Loucy (cell line): ENCODE results near the gene CDT1.

Experiments
- H2AFZ ChIP-seq: fragments of 200-600 bp; sonication (generic); 2 replicates; pipeline ENCODE4 v1.6.0; 2016; ENCODE audit warnings: antibody characterized with exemption, mild to moderate bottlenecking, low read length, moderate library complexity
- H3F3A ChIP-seq: fragments of 200-600 bp; 2 replicates; pipeline ENCODE4 v1.6.0; 2016; ENCODE audit warnings: antibody characterized with exemption, low read depth, mild to moderate bottlenecking
- H3K27me3 ChIP-seq: fragments of 200-600 bp; sonication (generic); 2 replicates; pipeline ENCODE4 v1.6.1; 2014; ENCODE audit warnings: low read length, mild to moderate bottlenecking; ENCODE audit not compliant: insufficient read depth, poor library complexity, severe bottlenecking
- H3K36me3 ChIP-seq: fragments of 200-600 bp; sonication (generic); 2 replicates; pipeline ENCODE4 v1.6.1; 2016; ENCODE audit warnings: low read length; ENCODE audit not compliant: insufficient read depth
- H3K4me1 ChIP-seq: fragments of 200-600 bp; sonication (generic); 2 replicates; pipeline ENCODE4 v1.5.1; 2014; ENCODE audit warnings: low read length, mild to moderate bottlenecking; ENCODE audit not compliant: insufficient read depth, poor library complexity, severe bottlenecking
- H3K4me2 ChIP-seq: fragments of 200-600 bp; sonication (generic); 2 replicates; pipeline ENCODE4 v1.6.0; 2014; ENCODE audit warnings: antibody characterized with exemption, low read length, low read depth, mild to moderate bottlenecking; ENCODE audit not compliant: poor library complexity, severe bottlenecking
- H3K4me3 ChIP-seq: fragments of 200-600 bp; sonication (generic); 2 replicates; pipeline ENCODE4 v1.5.1; 2014; ENCODE audit warnings: low read length, mild to moderate bottlenecking, mixed read lengths; ENCODE audit not compliant: poor library complexity, severe bottlenecking
- H3K79me2 ChIP-seq: fragments of 200-600 bp; sonication (generic); 2 replicates; pipeline ENCODE4 v1.6.1; 2014; ENCODE audit warnings: low read length; ENCODE audit not compliant: insufficient read depth
- H3K9ac ChIP-seq: fragments of 200-600 bp; sonication (generic); 2 replicates; pipeline ENCODE4 v1.6.0; 2014; ENCODE audit warnings: mild to moderate bottlenecking, low read depth, low read length, moderate library complexity; ENCODE audit not compliant: poor library complexity, severe bottlenecking
- H3K9me2 ChIP-seq: fragments of 200-600 bp; sonication (generic); replicated peaks from 2 replicates; pipeline ENCODE4 v1.6.1; 2016; ENCODE audit warnings: low read depth, low read length, mixed read lengths
- H3K9me3 ChIP-seq: fragments of 200-600 bp; sonication (generic); 2 replicates; pipeline ENCODE4 v1.6.1; 2014; ENCODE audit warnings: mild to moderate bottlenecking, antibody characterized with exemption, low read length, low read depth; ENCODE audit not compliant: insufficient read depth
- H4K20me1 ChIP-seq: fragments of 200-600 bp; sonication (generic); 2 replicates; pipeline ENCODE4 v1.6.0; 2014; ENCODE audit warnings: antibody characterized with exemption, low read length, mild to moderate bottlenecking; ENCODE audit not compliant: insufficient read depth, poor library complexity, severe bottlenecking
- EZH2phosphoT487 ChIP-seq: fragments of 200-600 bp; IDR thresholded peaks from 2 replicates; pipeline ENCODE4 v1.6.1; 2018; ENCODE audit warnings: antibody characterized with exemption, mild to moderate bottlenecking, moderate library complexity, borderline replicate concordance
- TF ChIP-seq, protein P1 (sequence below): fragments of 200-600 bp; sonication (generic); conservative IDR thresholded peaks from 2 replicates; pipeline ENCODE4 v1.5.1; 2014; ENCODE audit warnings: mild to moderate bottlenecking, antibody characterized with exemption, low read length

The CDT1 gene

DNA sequence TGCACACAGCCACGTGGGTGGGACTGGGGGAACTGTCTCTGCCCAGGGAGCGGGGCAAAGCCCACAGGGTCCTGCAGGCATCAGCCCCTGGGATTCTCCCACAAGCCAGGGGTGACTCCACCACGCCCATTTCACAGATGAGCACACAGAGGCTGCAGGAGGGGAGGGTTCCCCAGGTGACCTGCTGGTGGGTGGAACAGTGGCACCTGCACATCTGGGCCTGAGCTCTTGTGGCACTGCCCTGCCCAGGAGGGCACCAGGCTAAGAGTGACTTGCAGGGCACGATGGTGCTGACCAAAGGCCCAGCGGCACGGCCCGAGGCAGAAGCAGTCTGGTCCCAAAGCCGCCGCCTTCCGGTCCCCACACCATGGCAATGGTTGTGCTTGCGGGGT is 42.5 kb upstream of the CDT1 start:
- no peak overlapping the region for H2AFZ ChIP-seq
- no peak overlapping the region for H3K9ac ChIP-seq
- no peaks in the 10 kb centered on the region for H3K4me1 ChIP-seq
- peaks cover 20% of the 10 kb centered on the region for H4K20me1 ChIP-seq
- no peaks in the 10 kb centered on the region for H3F3A ChIP-seq
- TF ChIP-seq, protein P1, sequence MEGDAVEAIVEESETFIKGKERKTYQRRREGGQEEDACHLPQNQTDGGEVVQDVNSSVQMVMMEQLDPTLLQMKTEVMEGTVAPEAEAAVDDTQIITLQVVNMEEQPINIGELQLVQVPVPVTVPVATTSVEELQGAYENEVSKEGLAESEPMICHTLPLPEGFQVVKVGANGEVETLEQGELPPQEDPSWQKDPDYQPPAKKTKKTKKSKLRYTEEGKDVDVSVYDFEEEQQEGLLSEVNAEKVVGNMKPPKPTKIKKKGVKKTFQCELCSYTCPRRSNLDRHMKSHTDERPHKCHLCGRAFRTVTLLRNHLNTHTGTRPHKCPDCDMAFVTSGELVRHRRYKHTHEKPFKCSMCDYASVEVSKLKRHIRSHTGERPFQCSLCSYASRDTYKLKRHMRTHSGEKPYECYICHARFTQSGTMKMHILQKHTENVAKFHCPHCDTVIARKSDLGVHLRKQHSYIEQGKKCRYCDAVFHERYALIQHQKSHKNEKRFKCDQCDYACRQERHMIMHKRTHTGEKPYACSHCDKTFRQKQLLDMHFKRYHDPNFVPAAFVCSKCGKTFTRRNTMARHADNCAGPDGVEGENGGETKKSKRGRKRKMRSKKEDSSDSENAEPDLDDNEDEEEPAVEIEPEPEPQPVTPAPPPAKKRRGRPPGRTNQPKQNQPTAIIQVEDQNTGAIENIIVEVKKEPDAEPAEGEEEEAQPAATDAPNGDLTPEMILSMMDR = no peak
- no peak for TF ChIP-seq EZH2phosphoT487
- H3K9me2 ChIP-seq = no peaks in the 10 kb centered on the region
- peaks cover 7% of the 10 kb centered on the region; the same call in 1 of the 2 replicates for H3K36me3 ChIP-seq
- H3K9me3 ChIP-seq = no peaks in the 10 kb centered on the region
- H3K4me2 ChIP-seq = no peak overlapping the region
- H3K4me3 ChIP-seq = no peak overlapping the region
- H3K79me2 ChIP-seq = peaks cover 54% of the 10 kb centered on the region; the same call in 1 of the 2 replicates
- H3K27me3 ChIP-seq = no peaks in the 10 kb centered on the region

DNA sequence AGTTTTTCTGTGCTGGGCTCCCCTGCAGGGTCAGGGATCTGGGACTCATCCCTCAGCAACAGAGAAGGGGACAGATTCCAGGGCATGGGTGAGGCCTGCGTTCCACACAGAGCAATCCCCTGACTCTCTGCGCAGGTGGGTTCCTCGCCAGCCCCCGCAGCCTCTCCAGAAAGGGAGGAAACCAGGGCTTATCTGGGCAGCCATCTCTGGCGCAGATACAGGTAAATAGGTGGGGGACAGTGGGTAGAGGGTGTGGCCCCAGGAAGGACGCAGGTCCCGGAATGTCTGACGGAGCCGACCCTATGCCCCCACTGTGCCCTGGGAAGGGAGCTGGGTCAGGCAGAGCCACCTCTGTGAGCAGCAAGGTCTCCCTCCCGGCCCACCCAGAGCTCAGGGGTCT is 41.8 kb upstream of the CDT1 start:
- H3K79me2 ChIP-seq = peaks cover 61% of the 10 kb centered on the region
- TF ChIP-seq EZH2phosphoT487 = no peak
- TF ChIP-seq, protein P1 = no peak
- no peaks in the 10 kb centered on the region for H3K27me3 ChIP-seq
- H3K9me3 ChIP-seq = no peaks in the 10 kb centered on the region
- H4K20me1 ChIP-seq = peaks cover 21% of the 10 kb centered on the region
- peaks cover 7% of the 10 kb centered on the region; the same call in 1 of the 2 replicates for H3K36me3 ChIP-seq
- H2AFZ ChIP-seq = no peak overlapping the region
- no peak overlapping the region for H3K9ac ChIP-seq
- H3K4me1 ChIP-seq = no peaks in the 10 kb centered on the region
- H3K4me2 ChIP-seq = no peak overlapping the region
- no peaks in the 10 kb centered on the region for H3K9me2 ChIP-seq
- H3F3A ChIP-seq = no peaks in the 10 kb centered on the region
- no peak overlapping the region for H3K4me3 ChIP-seq

DNA sequence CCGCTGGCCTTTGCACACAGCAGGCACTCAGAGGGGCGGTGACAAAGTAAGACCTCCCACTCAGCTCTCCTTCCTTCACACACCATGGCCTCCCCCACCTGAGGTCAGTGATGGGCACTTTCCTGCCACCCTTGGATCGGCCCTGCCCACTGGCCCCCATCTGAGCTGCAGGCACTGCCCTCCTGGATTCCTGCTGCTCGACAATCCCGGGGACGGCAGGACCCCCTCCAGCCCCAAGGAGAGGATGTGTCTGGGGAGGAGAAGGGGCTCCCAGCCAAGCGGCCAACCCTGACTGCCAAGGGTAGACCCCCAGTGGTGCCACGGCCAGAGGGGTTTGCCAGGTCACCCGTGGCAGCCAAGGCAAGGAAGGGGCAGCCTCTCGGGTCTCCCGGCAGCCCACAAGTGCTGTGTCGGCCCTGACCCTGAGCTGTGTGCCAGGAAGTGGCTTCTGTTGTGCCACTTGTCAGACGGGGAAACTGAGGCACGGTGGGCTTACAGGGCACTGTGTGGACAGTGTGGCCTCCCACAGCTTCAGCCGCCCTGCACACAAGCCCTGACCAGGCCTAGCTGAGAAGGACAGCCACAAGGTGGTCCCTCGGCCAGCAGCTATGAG is 41.2 kb upstream of the CDT1 start:
- no peak overlapping the region for H3K9ac ChIP-seq

More for the DNA sequence above, 41.2 kb upstream of the CDT1 start:
- no peaks in the 10 kb centered on the region for H3K4me1 ChIP-seq
- H3K36me3 ChIP-seq = peaks cover 7% of the 10 kb centered on the region; the same call in 1 of the 2 replicates
- no peak overlapping the region for H2AFZ ChIP-seq
- no peak overlapping the region for H3K4me3 ChIP-seq
- no peaks in the 10 kb centered on the region for H3K27me3 ChIP-seq
- no peak for TF ChIP-seq EZH2phosphoT487
- TF ChIP-seq, protein P1 = no peak
- peaks cover 64% of the 10 kb centered on the region for H3K79me2 ChIP-seq
- no peak overlapping the region for H3K4me2 ChIP-seq
- H3K9me2 ChIP-seq = no peaks in the 10 kb centered on the region
- no peaks in the 10 kb centered on the region for H3K9me3 ChIP-seq
- peaks cover 25% of the 10 kb centered on the region for H4K20me1 ChIP-seq
- H3F3A ChIP-seq = no peaks in the 10 kb centered on the region
